Measurements from ENCODE around the gene CLCNKA.
"Not testable (repeated sequence)": the region's sequence is repeated elsewhere in the genome, so short reads cannot be mapped to it uniquely, and the experiment has no call there.

CLCNKA gene

DNA sequence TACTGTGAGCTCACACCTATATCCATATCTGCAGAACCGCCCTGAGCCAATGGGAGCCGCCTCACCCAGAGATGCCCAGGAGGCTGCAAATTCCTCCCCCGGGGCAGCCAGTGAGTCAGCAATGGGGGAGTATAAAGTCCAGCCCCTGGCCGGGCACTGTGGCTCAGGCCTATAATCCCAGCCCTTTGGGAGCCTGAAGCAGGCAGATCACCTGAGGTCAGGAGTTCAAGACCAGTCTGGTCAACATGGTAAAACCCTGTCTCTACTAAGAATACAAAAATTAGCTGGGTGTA, 16.7 kb downstream of the CLCNKA start:
- no peak overlapping the region for H3K4me3 ChIP-seq (ENCODE audit: low read depth, low read length)
- TF ChIP-seq, protein P1, sequence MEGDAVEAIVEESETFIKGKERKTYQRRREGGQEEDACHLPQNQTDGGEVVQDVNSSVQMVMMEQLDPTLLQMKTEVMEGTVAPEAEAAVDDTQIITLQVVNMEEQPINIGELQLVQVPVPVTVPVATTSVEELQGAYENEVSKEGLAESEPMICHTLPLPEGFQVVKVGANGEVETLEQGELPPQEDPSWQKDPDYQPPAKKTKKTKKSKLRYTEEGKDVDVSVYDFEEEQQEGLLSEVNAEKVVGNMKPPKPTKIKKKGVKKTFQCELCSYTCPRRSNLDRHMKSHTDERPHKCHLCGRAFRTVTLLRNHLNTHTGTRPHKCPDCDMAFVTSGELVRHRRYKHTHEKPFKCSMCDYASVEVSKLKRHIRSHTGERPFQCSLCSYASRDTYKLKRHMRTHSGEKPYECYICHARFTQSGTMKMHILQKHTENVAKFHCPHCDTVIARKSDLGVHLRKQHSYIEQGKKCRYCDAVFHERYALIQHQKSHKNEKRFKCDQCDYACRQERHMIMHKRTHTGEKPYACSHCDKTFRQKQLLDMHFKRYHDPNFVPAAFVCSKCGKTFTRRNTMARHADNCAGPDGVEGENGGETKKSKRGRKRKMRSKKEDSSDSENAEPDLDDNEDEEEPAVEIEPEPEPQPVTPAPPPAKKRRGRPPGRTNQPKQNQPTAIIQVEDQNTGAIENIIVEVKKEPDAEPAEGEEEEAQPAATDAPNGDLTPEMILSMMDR (IDR thresholded peaks at IDR 0.05; ENCODE audit: borderline replicate concordance, insufficient read depth, low read depth, low read length) = no peak

DNA sequence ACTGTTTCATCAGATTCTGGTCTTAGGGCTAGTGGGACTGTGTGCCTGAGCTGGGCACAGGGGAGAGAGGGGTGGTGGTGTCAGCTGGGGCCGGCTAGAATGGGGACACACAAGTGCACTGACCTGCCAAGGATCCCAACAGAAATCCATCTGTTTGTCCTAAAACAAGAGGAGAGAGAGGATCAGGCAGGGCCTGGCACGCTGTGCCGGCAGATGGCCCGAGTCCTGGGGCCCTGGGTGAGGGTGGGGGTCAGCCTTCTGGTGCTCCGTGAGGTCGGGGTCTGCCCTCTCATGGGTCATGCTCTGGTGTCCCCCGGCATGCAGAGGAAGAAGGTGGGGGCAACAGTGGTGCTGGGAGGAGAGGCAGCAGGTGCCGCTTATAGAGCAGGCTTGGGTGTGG, 18.0 kb downstream of the CLCNKA start:
- not testable (repeated sequence) for H3K4me3 ChIP-seq (ENCODE audit: low read depth, low read length)

DNA sequence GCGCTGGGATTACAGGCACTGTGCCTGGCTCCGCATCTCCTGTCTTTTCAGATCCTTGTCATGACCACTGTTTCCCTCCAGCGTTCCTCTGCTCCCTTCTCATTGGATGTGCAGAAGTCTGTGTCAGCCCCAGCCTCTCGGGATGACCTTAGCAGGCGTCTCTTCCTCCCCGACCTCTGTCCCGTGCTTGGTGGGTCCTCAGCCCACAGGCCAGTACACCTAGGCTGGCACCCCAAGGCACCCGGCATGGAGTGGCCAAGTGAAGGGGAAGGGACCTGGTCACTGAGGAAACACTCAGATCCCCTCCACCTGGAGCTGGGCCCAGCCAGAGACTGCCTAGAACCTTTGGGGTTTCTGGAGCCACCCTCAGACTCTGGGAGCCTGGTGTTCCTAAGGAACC, 19.4 kb downstream of the CLCNKA start:
- no peak overlapping the region for H3K4me3 ChIP-seq (ENCODE audit: low read depth, low read length)
- TF ChIP-seq, protein P1 (IDR thresholded peaks at IDR 0.05; ENCODE audit: borderline replicate concordance, insufficient read depth, low read depth, low read length) = no peak

DNA sequence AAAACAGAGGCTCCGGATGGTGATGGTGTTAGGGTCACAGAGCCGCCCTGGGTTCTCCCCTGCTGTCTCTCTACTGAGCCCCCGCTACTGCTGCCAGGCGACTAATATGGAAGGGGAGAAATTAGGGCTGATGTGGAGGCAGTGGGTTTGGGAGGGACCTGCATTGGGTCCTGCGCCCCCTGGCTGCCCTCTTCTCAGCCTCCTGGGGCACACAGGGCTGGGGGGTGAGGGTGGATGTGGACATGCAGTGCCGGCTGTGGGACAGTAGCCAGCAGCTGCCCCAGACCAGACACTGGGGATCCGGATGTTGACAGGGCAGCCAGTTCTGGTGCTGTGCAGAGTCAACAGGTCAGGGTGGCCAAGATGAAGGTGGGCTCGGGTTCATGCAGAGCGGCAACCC, 20.3 kb downstream of the CLCNKA start:
- H3K4me3 ChIP-seq (ENCODE audit: low read depth, low read length) = no peak overlapping the region
- TF ChIP-seq, protein P1 (IDR thresholded peaks at IDR 0.05; ENCODE audit: borderline replicate concordance, insufficient read depth, low read depth, low read length) = 0 out of 2 replicates have a peak, but pooled peaks have one; percentile 17

DNA sequence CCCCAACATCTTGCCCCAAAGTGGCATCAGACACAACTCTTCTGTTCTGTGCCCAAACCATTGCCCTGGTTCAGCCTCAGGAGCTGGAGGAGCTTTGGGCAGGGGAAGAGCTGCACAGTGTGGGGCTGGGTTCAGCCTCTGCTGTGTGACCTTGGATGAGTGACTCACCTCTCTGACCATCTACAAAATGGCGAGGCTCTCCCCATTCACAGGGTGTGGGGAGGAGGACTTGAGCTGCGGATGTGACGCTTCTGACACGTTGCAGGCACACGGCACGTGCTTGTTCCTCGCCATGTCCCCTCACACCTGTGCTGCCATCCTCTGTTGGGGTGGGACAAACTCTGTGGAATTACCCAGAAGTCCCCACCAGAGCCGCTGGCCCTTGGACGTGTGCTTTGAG, 20.8 kb downstream of the CLCNKA start:
- H3K4me3 ChIP-seq (ENCODE audit: low read depth, low read length) = not testable (repeated sequence)

DNA sequence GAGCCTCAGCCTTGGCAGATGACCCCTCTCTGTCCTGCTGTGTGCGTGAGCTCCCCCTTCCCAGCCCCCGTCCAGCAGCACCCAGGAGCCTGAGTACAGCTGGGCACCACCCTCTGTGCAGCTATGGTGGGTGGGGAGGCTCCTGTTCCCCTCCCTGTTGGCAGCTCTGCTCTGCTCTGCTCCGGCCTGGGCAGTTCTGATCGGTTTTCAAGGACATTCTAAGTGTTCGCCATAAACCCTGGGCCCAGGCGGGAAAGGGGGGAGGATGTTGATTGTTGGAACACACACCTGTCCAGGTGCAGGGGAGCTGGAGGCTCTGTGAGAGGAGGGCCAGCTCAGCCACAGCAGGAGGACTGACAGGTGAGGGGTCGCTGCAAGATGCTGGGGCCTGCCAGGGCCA, 21.7 kb downstream of the CLCNKA start, which contains the start of gene CLCNKB:
Gene CLCNKB (plus strand): TSS at position 262 of the 400 bp plus-strand sequence. CDS start 711 bp downstream, outside the sequence.
- H3K4me3 ChIP-seq (ENCODE audit: low read depth, low read length) = no peak within 1 kb of the TSS
- TF ChIP-seq, protein P1 (IDR thresholded peaks at IDR 0.05; ENCODE audit: borderline replicate concordance, insufficient read depth, low read depth, low read length) = no peak

DNA sequence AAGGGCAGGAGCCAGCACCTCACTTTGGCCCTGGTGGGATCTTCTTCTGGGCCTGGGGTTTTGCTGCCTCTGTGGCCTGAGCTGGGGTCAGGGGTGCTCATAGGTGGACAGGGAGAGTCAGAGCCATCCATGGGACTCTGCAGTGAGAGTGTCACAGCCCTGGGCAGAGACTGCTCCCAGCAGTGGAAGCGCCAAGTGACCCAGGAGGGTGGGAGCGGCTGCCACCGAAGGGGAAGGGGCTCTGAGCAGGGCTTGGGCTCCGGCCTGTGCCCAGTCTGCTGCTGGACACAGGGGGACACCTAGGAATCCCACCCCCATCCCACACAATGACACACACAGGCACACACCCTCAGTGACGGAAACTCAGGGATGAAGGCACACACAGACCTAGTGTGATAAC, 22.1 kb downstream of the CLCNKA start:
- TF ChIP-seq, protein P1 (IDR thresholded peaks at IDR 0.05; ENCODE audit: borderline replicate concordance, insufficient read depth, low read depth, low read length) = no peak
- no peak overlapping the region for H3K4me3 ChIP-seq (ENCODE audit: low read depth, low read length)

DNA sequence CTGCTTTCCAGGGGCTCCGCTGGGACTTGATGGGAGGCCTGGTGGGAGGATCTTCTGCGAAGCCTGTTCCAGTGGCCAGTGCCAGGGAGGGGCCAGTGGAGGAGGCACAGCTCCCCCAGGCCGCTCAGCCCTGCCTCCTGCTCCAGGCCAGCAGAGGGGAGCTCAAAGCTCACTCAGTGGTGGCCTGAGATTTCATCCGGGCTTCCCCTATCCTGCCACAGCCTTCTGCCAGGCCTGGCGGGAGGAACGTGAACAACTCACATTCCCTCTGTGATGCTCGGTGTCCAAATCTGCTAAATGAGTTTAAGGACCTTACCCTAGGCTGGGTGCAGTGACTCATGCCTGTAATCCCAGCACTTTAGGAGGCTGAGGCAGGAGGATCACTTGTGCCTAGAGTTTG, 25.0 kb downstream of the CLCNKA start:
- TF ChIP-seq, protein P1 (IDR thresholded peaks at IDR 0.05; ENCODE audit: borderline replicate concordance, insufficient read depth, low read depth, low read length) = no peak
- H3K4me3 ChIP-seq (ENCODE audit: low read depth, low read length) = no peak overlapping the region

Measured in GM12875 (cell line).